Ishikawa (cell line): ENCODE data around the gene RIOX2.

ENCODE experiments used
- EP300 ChIP-seq: IDR thresholded peaks from 2 replicates; pipeline ENCODE4 v1.6.1; 2012; ENCODE audit warnings: borderline replicate concordance
- TCF12 ChIP-seq: IDR thresholded peaks from 2 replicates; pipeline ENCODE4 v1.6.1; 2012; ENCODE audit warnings: low read depth
- YY1 ChIP-seq: IDR thresholded peaks from 2 replicates; pipeline ENCODE4 v1.6.1; 2012; ENCODE audit warnings: low read depth

DNA sequence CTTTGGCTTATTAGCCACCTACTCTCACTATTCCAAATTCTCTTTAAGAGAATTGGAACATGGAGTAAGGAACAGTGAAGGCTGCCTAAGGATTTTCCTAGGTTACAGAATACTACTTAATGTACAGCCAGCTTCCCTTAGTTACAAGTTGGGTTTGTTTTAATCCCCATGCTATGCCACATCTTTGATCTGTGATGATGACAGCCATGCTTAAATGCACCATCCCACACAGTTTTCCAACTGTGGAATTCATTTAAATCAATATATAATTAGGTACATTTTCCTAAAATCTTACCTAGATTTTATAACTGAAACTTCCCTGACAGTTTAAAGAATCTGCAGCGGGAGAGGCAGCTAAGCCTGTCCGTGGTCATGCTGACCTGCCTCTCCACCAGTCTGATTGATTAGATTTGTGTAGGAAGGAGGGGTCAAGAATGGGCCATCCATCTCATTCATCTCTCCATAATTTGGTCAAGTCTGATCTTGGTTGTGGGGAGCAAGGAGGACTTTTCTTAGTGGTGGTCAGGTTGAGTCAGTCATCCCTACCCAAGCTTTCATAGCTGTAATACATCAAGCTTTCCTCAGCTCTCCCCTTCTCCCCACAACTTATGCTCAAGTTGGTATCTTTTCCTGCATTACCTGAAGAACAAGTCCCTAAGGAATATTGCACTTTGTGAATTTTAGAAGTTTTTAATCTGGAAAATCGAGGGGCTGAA is 37.1 kb downstream of the RIOX2 start:
- TF ChIP-seq YY1 (no peak), EP300 (no peak), TCF12 (no peak)
